WI38 (cell line): Measurements from ENCODE around the gene SMYD3.

Experiments used
- H3K4me3 ChIP-seq: 2 replicates; pipeline ENCODE4 v1.5.1; 2011; ENCODE audit warnings: low read depth, mild to moderate bottlenecking, control low read depth, low read length
- CTCF ChIP-seq: IDR thresholded peaks from 2 replicates; pipeline ENCODE4 v1.5.1; 2012; ENCODE audit warnings: low read depth, mild to moderate bottlenecking, control low read depth, low read length

The SMYD3 gene

GRCh38 chr1:245871191-245871590, 635.9 kb downstream of the SMYD3 start:
- no peak overlapping the region for H3K4me3 ChIP-seq
- no peak for TF ChIP-seq CTCF

- H3K4me3 ChIP-seq, result no peak overlapping the region
- no peak for TF ChIP-seq CTCF
Observed at GRCh38 chr1:245870698-245871097, 636.4 kb downstream of the SMYD3 start.

- H3K4me3 ChIP-seq, result no peak overlapping the region
- no peak for TF ChIP-seq CTCF
Observed at GRCh38 chr1:245869847-245870246, 637.2 kb downstream of the SMYD3 start.

- no peak overlapping the region for H3K4me3 ChIP-seq
- no peak for TF ChIP-seq CTCF
Observed at GRCh38 chr1:245867738-245868137, 639.3 kb downstream of the SMYD3 start.

GRCh38 chr1:245864872-245865271, 642.2 kb downstream of the SMYD3 start:
- no peak overlapping the region for H3K4me3 ChIP-seq
- no peak for TF ChIP-seq CTCF

GRCh38 chr1:245863566-245864184, 643.4 kb downstream of the SMYD3 start:
- TF ChIP-seq CTCF, result no peak
- no peak overlapping the region for H3K4me3 ChIP-seq

- H3K4me3 ChIP-seq, result no peak overlapping the region
- no peak for TF ChIP-seq CTCF
Observed at GRCh38 chr1:245862812-245863540, 644.1 kb downstream of the SMYD3 start.
